MM.1S (cell line): ENCODE results near the gene ELMO1.

Source experiments
- DNase-seq: peaks from one replicate; pipeline ENCODE4 v3.0.0-alpha.2; 2015
- H2AFZ ChIP-seq: fragments of 300-600 bp; sonication (generic); 2 replicates; pipeline ENCODE4 v1.6.0; 2016; ENCODE audit warnings: antibody characterized with exemption, low read length
- H3F3A ChIP-seq: fragments of 300-600 bp; sonication (generic); 2 replicates; pipeline ENCODE4 v1.6.1; 2016; ENCODE audit warnings: mild to moderate bottlenecking, antibody characterized with exemption, low read length, moderate library complexity, mixed read lengths; ENCODE audit not compliant: insufficient read depth
- H3K27ac ChIP-seq: fragments of 300-600 bp; sonication (generic); 2 replicates; pipeline ENCODE4 v1.5.1; 2016; ENCODE audit warnings: mild to moderate bottlenecking, low read length
- H3K27me3 ChIP-seq: fragments of 300-600 bp; sonication (generic); replicated peaks from 2 replicates; pipeline ENCODE4 v1.6.0; 2016; ENCODE audit warnings: low read length; ENCODE audit not compliant: insufficient read depth
- H3K36me3 ChIP-seq: fragments of 300-600 bp; sonication (generic); replicated peaks from 2 replicates; pipeline ENCODE4 v1.6.1; 2016; ENCODE audit warnings: mild to moderate bottlenecking, low read length, mixed read lengths; ENCODE audit not compliant: insufficient read depth
- H3K4me1 ChIP-seq: fragments of 300-600 bp; sonication (generic); 2 replicates; pipeline ENCODE4 v1.6.1; 2016; ENCODE audit warnings: low read length, mixed read lengths
- H3K4me2 ChIP-seq: fragments of 300-600 bp; sonication (generic); 2 replicates; pipeline ENCODE4 v1.6.0; 2016; ENCODE audit warnings: low read depth, low read length
- H3K4me3 ChIP-seq: fragments of 300-600 bp; sonication (generic); 2 replicates; pipeline ENCODE4 v1.5.1; 2016; ENCODE audit warnings: low read length, mixed read lengths
- H3K79me2 ChIP-seq: fragments of 300-600 bp; sonication (generic); 2 replicates; pipeline ENCODE4 v1.6.1; 2016; ENCODE audit warnings: mixed run types, low read length, mixed read lengths
- H3K9ac ChIP-seq: fragments of 300-600 bp; sonication (generic); 2 replicates; pipeline ENCODE4 v1.6.1; 2016; ENCODE audit warnings: low read length, mixed read lengths
- H3K9me2 ChIP-seq: fragments of 300-600 bp; sonication (generic); replicated peaks from 2 replicates; pipeline ENCODE4 v1.6.1; 2016; ENCODE audit warnings: mild to moderate bottlenecking, low read length, mixed read lengths; ENCODE audit not compliant: insufficient read depth
- H3K9me3 ChIP-seq: fragments of 300-600 bp; sonication (generic); replicated peaks from 2 replicates; pipeline ENCODE4 v1.6.1; 2016; ENCODE audit warnings: mild to moderate bottlenecking, low read length, mixed read lengths; ENCODE audit not compliant: insufficient read depth
- H4K20me1 ChIP-seq: fragments of 300-600 bp; sonication (generic); 2 replicates; pipeline ENCODE4 v1.6.1; 2016; ENCODE audit warnings: mild to moderate bottlenecking, low read length, moderate library complexity, mixed read lengths; ENCODE audit not compliant: insufficient read depth
- CTCF ChIP-seq: fragments of 300-600 bp; sonication (generic); IDR thresholded peaks from 2 replicates; pipeline ENCODE4 v1.5.1; 2016; ENCODE audit warnings: antibody characterized with exemption, low read length, mixed read lengths
- EZH2 ChIP-seq: fragments of 300-600 bp; sonication (generic); optimal IDR thresholded peaks from 2 replicates; pipeline ENCODE3; 2017; ENCODE audit warnings: low read depth, mild to moderate bottlenecking, antibody characterized with exemption, low read length, mixed read lengths
- EZH2phosphoT487 ChIP-seq: fragments of 300-600 bp; sonication (generic); IDR thresholded peaks from 2 replicates; pipeline ENCODE4 v1.6.1; 2018; ENCODE audit warnings: antibody characterized with exemption, low read length

The ELMO1 gene

GRCh38 chr7:37310327-37311080 lies 138.2 kb downstream of the ELMO1 start:
- no peak for TF ChIP-seq CTCF
- TF ChIP-seq EZH2 = no peak
- no peak for TF ChIP-seq EZH2phosphoT487
- Histone ChIP-seq H3K9me2 (no peaks in the 10 kb centered on the region), H3K9ac (no peak overlapping the region), H3K4me2 (no peak overlapping the region), H3F3A (no peaks in the 10 kb centered on the region), H3K9me3 (no peaks in the 10 kb centered on the region), H3K4me3 (no peak overlapping the region), H3K79me2 (peaks cover 95% of the 10 kb centered on the region), H3K36me3 (peaks cover 22% of the 10 kb centered on the region), H2AFZ (no peak overlapping the region), H3K27me3 (no peaks in the 10 kb centered on the region), H3K4me1 (no peaks in the 10 kb centered on the region), H3K27ac (no peak overlapping the region), H4K20me1 (no peaks in the 10 kb centered on the region)
- no peak for DNase-seq

GRCh38 chr7:37309493-37309892 lies 139.2 kb downstream of the ELMO1 start:
- Histone ChIP-seq H3K36me3 (peaks cover 18% of the 10 kb centered on the region), H3K9me2 (no peaks in the 10 kb centered on the region), H3K4me1 (no peaks in the 10 kb centered on the region), H3K79me2 (peaks cover 95% of the 10 kb centered on the region), H3K27ac (no peak overlapping the region), H3K9me3 (no peaks in the 10 kb centered on the region), H4K20me1 (no peaks in the 10 kb centered on the region), H2AFZ (no peak overlapping the region), H3K9ac (no peak overlapping the region), H3K4me2 (no peak overlapping the region), H3K27me3 (no peaks in the 10 kb centered on the region), H3K4me3 (no peak overlapping the region), H3F3A (no peaks in the 10 kb centered on the region)
- no peak for DNase-seq
- TF ChIP-seq CTCF = no peak

- Histone ChIP-seq H3F3A (no peaks in the 10 kb centered on the region), H3K9me2 (no peaks in the 10 kb centered on the region), H3K36me3 (peaks cover 3% of the 10 kb centered on the region)
Observed at GRCh38 chr7:37304921-37305320, 143.7 kb downstream of the ELMO1 start.

More at GRCh38 chr7:37304921-37305320, 143.7 kb downstream of the ELMO1 start:
- no peak overlapping the region for H3K9ac ChIP-seq
- no peak overlapping the region for H3K27ac ChIP-seq
- H3K4me2 ChIP-seq = no peak overlapping the region
- H3K9me3 ChIP-seq = no peaks in the 10 kb centered on the region
- no peaks in the 10 kb centered on the region for H3K27me3 ChIP-seq
- TF ChIP-seq EZH2phosphoT487 (no peak), CTCF (no peak), EZH2 (no peak)
- no peak overlapping the region for H2AFZ ChIP-seq
- H4K20me1 ChIP-seq = no peaks in the 10 kb centered on the region
- H3K4me3 ChIP-seq = no peak overlapping the region
- no peak for DNase-seq
- peaks cover 78% of the 10 kb centered on the region for H3K79me2 ChIP-seq
- H3K4me1 ChIP-seq = no peaks in the 10 kb centered on the region
